Common myeloid progenitor, CD34-positive (primary cell): ENCODE results near the gene EFNA2.

Experiments used
- CTCF ChIA-PET: fragments of 350-600 bp; sonication (Branson Sonifier 250); formaldehyde crosslinking; loops from one replicate; lab custom pipeline; 2021; ENCODE audit warnings: antibody characterized with exemption; lab: Charles Lee
- POLR2A ChIA-PET: fragments of 350-600 bp; sonication (Branson Sonifier 250); formaldehyde crosslinking; loops from one replicate; lab custom pipeline; 2021; ENCODE audit warnings: antibody characterized with exemption; lab: Charles Lee
- DNase-seq, 3 donors: peaks; one replicate each; pipeline versions ENCODE4 v3.0.0 to v3.0.0-alpha.2; 2013
- H3K27ac ChIP-seq, 2 experiments: 1 replicate in 1 of 2; 2 replicates in 1 of 2; pipeline ENCODE4 v1.7.0; 2013; ENCODE audit warnings: inconsistent platforms in 2 of 2, low read length in 2 of 2, mild to moderate bottlenecking in 2 of 2, low read depth in 1 of 2, moderate library complexity in 1 of 2; ENCODE audit not compliant: severe bottlenecking in 2 of 2, insufficient read depth in 1 of 2, poor library complexity in 1 of 2
- H3K27me3 ChIP-seq, 5 experiments: replicated peaks in 2 of 5; 1 replicate in 3 of 5; 2 replicates in 2 of 5; pipeline versions ENCODE4 v1.6.1 to v1.7.0; 2013; ENCODE audit warnings: low read length in 4 of 5, mild to moderate bottlenecking in 2 of 5, moderate library complexity in 2 of 5, inconsistent platforms in 1 of 5; ENCODE audit not compliant: insufficient read depth in 5 of 5, control insufficient read depth in 4 of 5
- H3K36me3 ChIP-seq, 4 experiments: 1 replicate in 2 of 4; 2 replicates in 2 of 4; pipeline versions ENCODE4 v1.6.1 to v1.7.0; 2013; ENCODE audit warnings: low read length in 3 of 4, control low read depth in 1 of 4, mild to moderate bottlenecking in 1 of 4; ENCODE audit not compliant: control insufficient read depth in 4 of 4, insufficient read depth in 4 of 4
- H3K4me1 ChIP-seq, 4 experiments: 1 replicate in 3 of 4; 2 replicates in 1 of 4; pipeline versions ENCODE4 v1.6.1 to v1.7.1; 2013; ENCODE audit warnings: low read length in 3 of 4, mild to moderate bottlenecking in 3 of 4, control low read depth in 1 of 4, inconsistent platforms in 1 of 4, moderate library complexity in 1 of 4; ENCODE audit not compliant: control insufficient read depth in 4 of 4, insufficient read depth in 4 of 4; ENCODE audit errors: control extremely low read depth in 1 of 4
- H3K4me3 ChIP-seq, 7 experiments: 1 replicate in 4 of 7; 2 replicates in 3 of 7; pipeline versions ENCODE4 v1.5.1 to v1.7.0; 2013; ENCODE audit warnings: mild to moderate bottlenecking in 7 of 7, low read length in 6 of 7, moderate library complexity in 6 of 7, inconsistent platforms in 2 of 7, low read depth in 2 of 7, control low read depth in 1 of 7; ENCODE audit not compliant: insufficient read depth in 4 of 7, control insufficient read depth in 1 of 7; ENCODE audit errors: extremely low read depth in 1 of 7
- H3K9me3 ChIP-seq, 5 experiments: 1 replicate in 4 of 5; 2 replicates in 1 of 5; pipeline versions ENCODE4 v1.6.1 to v1.7.1; 2013; ENCODE audit warnings: low read length in 4 of 5, mild to moderate bottlenecking in 2 of 5, inconsistent platforms in 1 of 5, low read depth in 1 of 5, moderate library complexity in 1 of 5; ENCODE audit not compliant: control insufficient read depth in 4 of 5, insufficient read depth in 2 of 5; ENCODE audit errors: control extremely low read depth in 1 of 5
- WGBS: methylation state at CpG from one replicate; pipeline ENCODE4 v1.1.5; 2013; ENCODE audit not compliant: insufficient coverage; 5-methylcytosine and 5-hydroxymethylcytosine counted together

Gene EFNA2

DNA sequence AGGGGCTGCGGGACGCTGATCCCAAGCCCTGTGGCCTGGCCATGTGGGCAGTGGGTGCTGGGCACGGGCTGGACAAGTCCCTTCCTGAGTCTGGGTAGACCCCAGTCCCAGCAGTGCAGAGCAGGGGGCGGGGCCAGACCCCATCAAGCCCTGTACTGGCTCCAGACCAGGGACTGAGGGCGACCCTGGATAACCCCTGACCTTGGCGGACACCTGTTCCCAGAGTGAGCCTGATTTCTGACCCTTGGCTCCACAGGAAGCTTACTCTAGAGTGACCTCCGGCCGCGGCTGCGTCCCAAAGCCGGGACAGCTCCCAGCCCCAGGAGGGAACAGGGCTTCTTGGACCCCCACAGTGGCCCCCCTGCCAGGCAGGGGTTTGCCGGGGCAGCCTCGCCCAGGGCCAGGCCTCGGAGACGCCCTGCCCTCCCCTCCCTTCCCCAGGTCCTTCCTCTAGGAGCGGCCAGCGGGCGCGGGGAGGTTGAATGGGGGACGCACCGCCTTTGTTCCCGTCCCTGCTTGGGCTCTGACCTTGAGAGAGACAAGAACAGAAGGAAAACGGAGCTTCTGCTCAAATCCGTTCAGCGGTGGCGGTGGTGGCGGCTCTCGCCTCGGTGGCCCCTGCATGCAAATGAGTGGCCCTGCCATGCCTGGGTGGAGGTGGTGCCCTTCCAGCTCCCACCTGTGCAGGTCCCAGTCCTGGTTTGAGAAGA lies 2.3 kb upstream of the EFNA2 start:
- ChIA-PET POLR2A (no interaction called here), CTCF (interaction anchor here (1.0 to 1.2 kb wide), 3 partner anchors 33 to 89 kb away, joined by 3 read pairs; no protein-coding TSS in a partner anchor)
- Histone ChIP-seq H3K27ac (no peak overlapping the region), H3K27me3 (peaks cover 0 to 52% (median 29%) of the 10 kb centered on the region in 5 experiments), H3K9me3 (no peaks in the 10 kb centered on the region), H3K36me3 (peaks cover 0 to 18% (median 9%) of the 10 kb centered on the region in 4 experiments), H3K4me3 (no peak overlapping the region), H3K4me1 (peaks cover 0 to 10% (median 7%) of the 10 kb centered on the region in 4 experiments)
- 85% methylated on average over 21 of the region's 29 CpGs for WGBS
- DNase-seq = no peak

DNA sequence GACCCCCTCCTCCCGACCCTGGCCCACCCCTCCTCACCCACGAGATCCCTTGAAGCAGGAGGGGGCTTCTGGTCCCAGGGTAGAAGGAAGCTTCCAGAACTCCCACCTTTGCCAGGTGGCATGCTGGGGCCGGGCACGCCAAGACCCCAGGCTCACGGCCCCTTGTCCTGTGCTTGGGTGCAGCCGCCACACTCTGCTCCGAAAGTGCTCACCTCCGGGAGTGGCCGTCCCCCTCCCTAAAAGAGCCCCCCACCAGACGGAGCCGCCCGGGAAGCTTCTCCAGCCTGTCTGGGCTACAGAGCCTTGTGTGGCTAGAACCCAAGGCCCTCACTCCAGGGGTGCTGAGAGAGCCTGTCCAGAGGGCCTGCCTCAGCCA lies 1.8 kb upstream of the EFNA2 start:
- peaks cover 0 to 10% (median 7%) of the 10 kb centered on the region in 4 experiments for H3K4me1 ChIP-seq
- no peak overlapping the region for H3K27ac ChIP-seq
- 92% methylated on average over 10 of the region's 12 CpGs for WGBS
- ChIA-PET POLR2A (no interaction called here), CTCF (interaction anchor here (1.0 to 1.2 kb wide), 2 partner anchors 32 to 88 kb away, joined by 3 read pairs; no protein-coding TSS in a partner anchor)
- no peak for DNase-seq
- peaks cover 0 to 57% (median 31%) of the 10 kb centered on the region in 5 experiments for H3K27me3 ChIP-seq
- no peak overlapping the region for H3K4me3 ChIP-seq
- no peaks in the 10 kb centered on the region for H3K9me3 ChIP-seq
- H3K36me3 ChIP-seq = peaks cover 0 to 13% (median 5%) of the 10 kb centered on the region in 4 experiments

DNA sequence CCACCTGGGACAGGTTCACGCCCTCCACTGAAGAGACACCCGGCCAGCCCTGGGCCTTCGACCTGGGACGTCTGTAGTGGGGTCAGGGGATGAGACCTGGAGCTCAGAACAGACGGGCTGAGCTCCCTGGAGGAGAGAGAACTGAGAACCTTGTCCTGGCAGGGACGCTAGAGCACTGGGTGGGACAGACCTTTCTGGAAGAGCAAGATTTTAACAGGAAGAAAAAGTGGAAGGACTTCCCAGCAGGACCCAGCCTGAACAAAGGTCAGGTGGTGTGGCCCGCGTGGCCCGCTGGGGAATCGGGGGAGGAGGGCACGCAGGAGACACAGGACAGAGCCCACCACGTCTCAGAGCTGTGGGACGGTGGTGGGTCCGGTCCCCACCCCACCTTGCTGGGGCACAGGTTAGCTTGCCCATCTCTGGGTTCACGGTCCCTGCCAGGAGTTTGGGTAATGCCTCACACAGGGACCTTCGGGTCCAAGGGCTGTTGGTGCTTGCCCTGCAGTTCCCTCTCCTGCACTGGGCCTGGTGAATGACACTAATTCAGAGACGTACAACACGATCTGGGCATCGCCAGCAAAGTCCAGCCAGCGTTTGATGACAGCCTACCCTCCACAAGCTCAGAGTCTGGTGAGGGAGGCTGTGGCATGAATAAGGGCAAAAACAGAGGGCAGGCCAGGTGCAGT lies 1.2 kb upstream of the EFNA2 start:
- no peak for DNase-seq
- Histone ChIP-seq H3K27ac (no peak overlapping the region), H3K9me3 (no peaks in the 10 kb centered on the region), H3K36me3 (peaks cover 0 to 8% (median under 1%) of the 10 kb centered on the region in 4 experiments), H3K27me3 (peaks cover 0 to 63% (median 31%) of the 10 kb centered on the region in 5 experiments), H3K4me3 (no peak overlapping the region), H3K4me1 (peaks cover 0 to 10% (median 7%) of the 10 kb centered on the region in 4 experiments)
- ChIA-PET CTCF (interaction anchor here (0.8 to 1.0 kb wide), 2 partner anchors 23 to 87 kb away, joined by 3 read pairs; no protein-coding TSS in a partner anchor), POLR2A (interaction anchor here (0.6 kb wide), 1 partner anchor 260 kb away, joined by 3 read pairs; no protein-coding TSS in a partner anchor)
- WGBS = 81% methylated on average over 19 of the region's 20 CpGs

DNA sequence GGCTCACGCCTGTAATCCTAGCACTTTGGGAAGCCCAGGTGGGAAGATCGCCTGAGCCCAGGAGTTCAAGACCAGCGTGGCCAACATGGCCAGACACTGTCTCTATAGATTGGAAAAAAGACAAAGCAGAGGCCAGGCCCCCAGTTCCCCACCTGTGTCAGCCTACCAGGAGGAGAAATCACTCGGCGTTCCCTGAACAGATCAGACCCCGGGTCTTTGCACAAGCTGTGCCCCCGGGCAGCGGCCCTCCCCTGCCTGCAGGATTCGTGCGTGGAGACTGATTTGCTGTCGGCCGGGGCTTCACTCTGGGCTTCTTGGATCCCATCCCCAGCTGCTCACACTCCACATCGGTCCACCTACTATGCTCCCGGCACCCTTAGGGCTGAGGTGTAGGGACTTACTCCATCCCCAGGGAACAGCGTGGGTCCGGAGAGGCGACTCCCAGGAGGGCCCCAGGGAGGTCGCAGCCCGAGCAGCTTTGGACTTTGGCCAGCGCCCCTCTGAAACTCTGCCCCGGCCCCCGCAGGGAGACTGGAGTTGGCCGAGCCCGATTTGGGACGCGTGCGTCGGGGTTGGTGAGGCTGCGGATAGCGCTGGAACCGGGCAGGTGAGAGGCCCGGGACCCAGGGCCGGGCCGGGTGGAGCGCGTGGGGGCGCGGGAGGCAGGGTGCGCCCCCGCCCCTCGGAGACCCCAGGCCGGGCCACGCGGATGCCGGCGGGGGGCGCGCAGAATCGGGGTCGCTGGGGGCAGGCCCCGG lies 515 bp upstream of the EFNA2 start:
- ChIA-PET POLR2A (interaction anchor here (0.6 kb wide), 1 partner anchor 259 kb away, joined by 3 read pairs; no protein-coding TSS in a partner anchor), CTCF (interaction anchor here (0.8 kb wide), 1 partner anchor 23 kb away, joined by 3 read pairs; no protein-coding TSS in a partner anchor)
- WGBS = 26% methylated on average over 31 of the region's 51 CpGs
- Histone ChIP-seq H3K36me3 (peaks cover 0 to 2% (median 0%) of the 10 kb centered on the region in 4 experiments), H3K27ac (no peak overlapping the region), H3K9me3 (no peaks in the 10 kb centered on the region), H3K4me1 (peaks cover 0 to 10% (median 7%) of the 10 kb centered on the region in 4 experiments), H3K4me3 (no peak overlapping the region), H3K27me3 (peaks cover 0 to 70% (median 31%) of the 10 kb centered on the region in 5 experiments)
- DNase-seq = no peak

- DNase-seq = no peak
- Histone ChIP-seq H3K27me3 (peaks cover 0 to 83% (median 31%) of the 10 kb centered on the region in 5 experiments), H3K36me3 (no peaks in the 10 kb centered on the region), H3K4me1 (peaks cover 0 to 10% (median 7%) of the 10 kb centered on the region in 4 experiments), H3K4me3 (peak overlapping the region in 1 of 7 experiments; percentile 19), H3K9me3 (no peaks in the 10 kb centered on the region), H3K27ac (no peak overlapping the region)
- POLR2A ChIA-PET = no interaction called here
- WGBS = 39% methylated on average over 30 of the region's 38 CpGs
- CTCF ChIA-PET = interaction anchor here (1.2 kb wide), 2 partner anchors 29 to 86 kb away, joined by 3 read pairs; no protein-coding TSS in a partner anchor
Measured at GRCh38 chr19:1286487-1287353, 1.0 kb downstream of the EFNA2 start.
